SU-DHL-6 (cell line): ENCODE measurements around the gene RASSF3.

Source experiments
- H2AFZ ChIP-seq: fragments of 200-600 bp; sonication (generic); 2 replicates; pipeline ENCODE4 v1.6.1; 2014; ENCODE audit warnings: low read depth, mild to moderate bottlenecking, moderate library complexity, mixed read lengths, antibody characterized with exemption, low read length; ENCODE audit not compliant: severe bottlenecking
- H3F3A ChIP-seq: fragments of 200-600 bp; shearing (Covaris generic); 2 replicates; pipeline ENCODE4 v1.6.0; 2016; ENCODE audit warnings: antibody characterized with exemption, mild to moderate bottlenecking; ENCODE audit not compliant: insufficient read depth
- H3K27ac ChIP-seq: fragments of 200-600 bp; sonication (generic); 2 replicates; pipeline ENCODE4 v1.5.1; 2016; ENCODE audit warnings: low read depth, mild to moderate bottlenecking, low read length, moderate library complexity, mixed read lengths
- H3K27me3 ChIP-seq: fragments of 200-600 bp; sonication (generic), shearing (Covaris generic); 2 replicates; pipeline ENCODE4 v1.6.0; 2014; ENCODE audit warnings: mild to moderate bottlenecking, low read length
- H3K36me3 ChIP-seq: fragments of 200-600 bp; sonication (generic); 2 replicates; pipeline ENCODE4 v1.6.1; 2014; ENCODE audit warnings: mild to moderate bottlenecking, low read length, mixed read lengths
- H3K4me2 ChIP-seq: fragments of 300-600, 200-600 bp; shearing (Covaris generic), sonication (generic); 2 replicates; pipeline ENCODE4 v1.6.0; 2014; ENCODE audit warnings: low read length, low read depth, mild to moderate bottlenecking; ENCODE audit not compliant: poor library complexity, severe bottlenecking
- H3K4me3 ChIP-seq: fragments of 200-600 bp; sonication (generic); 2 replicates; pipeline ENCODE4 v1.5.1; 2014; ENCODE audit warnings: antibody characterized with exemption, low read length, mild to moderate bottlenecking, mixed read lengths; ENCODE audit not compliant: insufficient read depth, poor library complexity, severe bottlenecking
- H3K79me2 ChIP-seq: fragments of 200-600 bp; sonication (generic); 2 replicates; pipeline ENCODE4 v1.6.1; 2014; ENCODE audit warnings: mild to moderate bottlenecking, low read length, moderate library complexity; ENCODE audit not compliant: insufficient read depth
- H3K9ac ChIP-seq: fragments of 200-600 bp; sonication (generic); 2 replicates; pipeline ENCODE4 v1.7.0; 2014; ENCODE audit warnings: mild to moderate bottlenecking, low read length
- H3K9me2 ChIP-seq: fragments of 200-600 bp; sonication (generic); replicated peaks from 2 replicates; pipeline ENCODE4 v1.6.1; 2014; ENCODE audit warnings: low read length; ENCODE audit not compliant: insufficient read depth
- H3K9me3 ChIP-seq: fragments of 200-600 bp; sonication (generic); 2 replicates; pipeline ENCODE4 v1.6.1; 2014; ENCODE audit warnings: low read length, mixed read lengths; ENCODE audit not compliant: insufficient read depth
- H4K20me1 ChIP-seq: fragments of 200-600 bp; sonication (generic); 2 replicates; pipeline ENCODE4 v1.6.1; 2014; ENCODE audit warnings: low read depth, mild to moderate bottlenecking, antibody characterized with exemption, low read length, moderate library complexity, mixed read lengths
- CTCF ChIP-seq: fragments of 200-600 bp; sonication (generic); IDR thresholded peaks from one replicate; pipeline ENCODE4 v1.5.1; 2017; ENCODE audit warnings: antibody characterized with exemption, mild to moderate bottlenecking, low read length, moderate library complexity; ENCODE audit not compliant: insufficient read depth, poor library complexity, severe bottlenecking
- EZH2phosphoT487 ChIP-seq: fragments of 200-600 bp; sonication (generic), shearing (Covaris generic); conservative IDR thresholded peaks from 2 replicates; pipeline ENCODE4 v1.6.1; 2018; ENCODE audit warnings: mild to moderate bottlenecking, antibody characterized with exemption, low read length, moderate library complexity, mixed read lengths

Gene RASSF3

GRCh38 chr12:64678248-64678647 is 68.0 kb downstream of the RASSF3 start:
- Histone ChIP-seq H4K20me1 (peaks cover 3% of the 10 kb centered on the region; the same call in 1 of the 2 replicates), H3K79me2 (peaks cover 66% of the 10 kb centered on the region), H3F3A (no peaks in the 10 kb centered on the region; the same call in 1 of the 2 replicates)

GRCh38 chr12:64678835-64679234 is 68.5 kb downstream of the RASSF3 start:
- no peak overlapping the region for H3K9ac ChIP-seq
- no peaks in the 10 kb centered on the region for H3K9me2 ChIP-seq
- no peaks in the 10 kb centered on the region; the same call in 1 of the 2 replicates for H3F3A ChIP-seq
- H3K36me3 ChIP-seq, result no peaks in the 10 kb centered on the region
- H3K27me3 ChIP-seq, result no peaks in the 10 kb centered on the region
- H3K27ac ChIP-seq, result no peak overlapping the region
- H3K4me2 ChIP-seq, result no peak overlapping the region
- no peak overlapping the region for H3K4me3 ChIP-seq
- no peak overlapping the region for H2AFZ ChIP-seq
- H3K79me2 ChIP-seq, result peaks cover 65% of the 10 kb centered on the region
- peaks cover 3% of the 10 kb centered on the region; the same call in 1 of the 2 replicates for H4K20me1 ChIP-seq
- TF ChIP-seq EZH2phosphoT487 (no peak), CTCF (no peak)
- no peaks in the 10 kb centered on the region for H3K9me3 ChIP-seq

More at GRCh38 chr12:64678248-64678647, 68.0 kb downstream of the RASSF3 start:
- H3K9me3 ChIP-seq, result no peaks in the 10 kb centered on the region
- H3K9ac ChIP-seq, result no peak overlapping the region
- H3K27ac ChIP-seq, result no peak overlapping the region
- no peak for TF ChIP-seq CTCF
- no peak for TF ChIP-seq EZH2phosphoT487
- H3K9me2 ChIP-seq, result no peaks in the 10 kb centered on the region
- no peak overlapping the region for H3K4me3 ChIP-seq
- H3K4me2 ChIP-seq, result no peak overlapping the region
- H3K27me3 ChIP-seq, result no peaks in the 10 kb centered on the region
- H3K36me3 ChIP-seq, result no peaks in the 10 kb centered on the region
- no peak overlapping the region for H2AFZ ChIP-seq

- TF ChIP-seq CTCF (no peak), EZH2phosphoT487 (no peak)
- no peaks in the 10 kb centered on the region for H3K9me3 ChIP-seq
- no peak overlapping the region for H3K9ac ChIP-seq
- no peaks in the 10 kb centered on the region for H3K36me3 ChIP-seq
- H3K79me2 ChIP-seq, result peaks cover 59% of the 10 kb centered on the region
- H3K9me2 ChIP-seq, result no peaks in the 10 kb centered on the region
- no peak overlapping the region for H3K4me2 ChIP-seq
- H3K27me3 ChIP-seq, result no peaks in the 10 kb centered on the region
- no peak overlapping the region for H2AFZ ChIP-seq
- H3K4me3 ChIP-seq, result no peak overlapping the region
- no peak overlapping the region for H3K27ac ChIP-seq
- peaks cover under 1% of the 10 kb centered on the region; the same call in 1 of the 2 replicates for H4K20me1 ChIP-seq
- no peaks in the 10 kb centered on the region; the same call in 1 of the 2 replicates for H3F3A ChIP-seq
Measured at GRCh38 chr12:64679487-64680001, 69.2 kb downstream of the RASSF3 start.
